HG02623 (cell line): ENCODE data around the gene NAA38.
A peak's percentile ranks its signal among the peaks of the same experiment; 100 is the strongest.
"Not testable (repeated sequence)": the region's sequence is repeated elsewhere in the genome, so short reads cannot be mapped to it uniquely, and the experiment has no call there.

ENCODE experiments used
- ATAC-seq: cut with Tn5 transposase; IDR thresholded peaks from one replicate; pipeline ENCODE4 v1.9.1; 2021; ENCODE audit warnings: moderate library complexity; ENCODE audit not compliant: unreplicated experiment

The NAA38 gene

GRCh38 chr17:7882068-7882467 lies 24.7 kb upstream of the NAA38 start:
- no peak for ATAC-seq

DNA sequence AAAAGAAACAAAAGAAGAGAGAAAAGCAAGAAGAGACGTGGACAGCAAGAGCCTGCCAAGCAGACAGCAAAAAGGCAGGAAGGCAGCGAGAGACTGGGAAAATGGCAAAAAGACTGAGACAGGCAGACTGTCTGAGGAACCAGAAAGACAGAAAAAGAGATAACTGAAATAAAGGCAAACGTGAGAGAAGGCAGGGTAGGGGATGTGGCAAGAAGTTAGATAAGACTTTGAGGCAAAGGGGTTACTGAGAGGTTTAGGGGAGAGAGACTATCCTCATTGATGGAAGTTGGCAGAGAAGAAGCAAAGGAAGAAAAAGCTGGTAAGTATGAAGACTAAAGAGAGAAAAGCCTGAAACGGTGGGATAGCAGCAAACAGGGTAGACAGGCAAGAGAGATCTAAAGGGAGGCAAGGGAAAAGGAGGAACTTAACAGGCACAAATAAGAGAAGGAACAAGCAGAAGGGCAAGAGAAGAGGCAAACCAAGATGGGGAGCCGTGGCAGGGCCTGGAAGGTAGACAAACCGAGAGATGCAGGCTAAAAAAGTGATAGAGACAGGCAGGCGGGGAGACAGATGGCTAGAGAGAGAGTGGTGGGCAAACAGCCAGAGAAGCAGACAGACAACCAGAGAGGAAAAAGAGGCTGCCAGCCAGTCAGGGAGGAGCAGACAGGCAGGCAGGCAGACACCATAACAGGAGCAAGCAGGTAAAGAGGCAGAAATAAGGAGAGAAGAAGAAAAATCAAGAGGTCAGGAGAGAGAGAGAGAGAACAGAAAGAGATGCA lies 24.1 kb upstream of the NAA38 start:
- ATAC-seq = no peak

DNA sequence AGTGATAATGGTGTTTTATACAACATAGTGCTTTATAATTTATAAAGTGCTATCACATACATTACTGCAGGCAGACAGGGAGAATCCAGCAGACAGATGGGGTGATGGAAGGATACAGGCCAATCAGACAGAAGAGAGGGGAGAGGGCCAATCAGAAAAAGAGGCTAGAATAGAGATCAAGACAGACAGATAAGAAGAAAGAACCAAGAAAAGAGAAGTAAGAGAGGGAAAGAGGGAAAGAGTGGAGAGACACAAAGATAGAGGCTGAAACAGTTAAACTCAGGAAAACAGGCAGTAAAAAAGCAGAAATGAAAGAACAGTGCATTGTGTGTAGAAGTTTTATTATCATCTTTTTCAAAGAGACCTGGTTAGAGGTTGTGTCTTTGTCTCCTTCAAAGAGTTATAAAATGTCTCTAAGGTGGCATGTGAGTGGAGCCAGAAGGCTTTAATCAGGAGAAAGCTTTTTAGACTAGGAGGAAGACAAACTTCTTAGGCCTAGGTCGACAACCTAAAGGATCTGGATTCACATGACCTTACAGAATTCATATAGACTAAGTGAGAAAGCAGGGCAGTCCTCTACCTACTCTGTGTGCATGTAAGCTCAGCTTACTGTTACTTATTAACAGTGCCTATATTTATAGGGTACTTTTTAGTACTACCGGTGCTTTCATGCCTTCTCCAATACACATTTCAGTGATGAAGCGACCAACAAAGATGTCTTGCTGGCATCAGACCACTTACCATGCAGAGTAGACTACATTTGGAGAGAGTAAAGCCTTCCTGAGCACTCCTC lies 22.9 kb upstream of the NAA38 start:
- ATAC-seq = no peak

GRCh38 chr17:7878234-7878633 lies 20.9 kb upstream of the NAA38 start:
- no peak for ATAC-seq

GRCh38 chr17:7875804-7876370 lies 18.5 kb upstream of the NAA38 start:
- ATAC-seq = no peak

DNA sequence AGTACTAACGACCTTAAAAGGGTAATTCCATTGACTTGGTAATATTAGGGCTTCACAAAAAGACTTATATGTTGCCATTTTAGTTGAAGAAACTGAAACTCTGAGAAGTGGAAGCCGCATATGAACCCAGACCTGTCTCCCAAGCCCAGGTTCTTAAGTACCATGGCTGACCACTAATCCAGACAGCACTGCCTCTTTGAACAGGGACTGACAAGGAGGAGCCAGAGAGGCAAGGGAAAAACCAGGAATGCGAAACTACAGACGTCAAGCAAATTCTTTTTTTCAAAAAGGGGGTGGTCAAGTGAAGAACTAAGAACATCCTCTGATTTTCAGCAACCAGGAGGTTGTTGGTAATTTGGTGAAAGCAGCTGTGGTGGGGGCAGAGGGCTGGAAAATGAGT lies 15.7 kb upstream of the NAA38 start:
- no peak for ATAC-seq

DNA sequence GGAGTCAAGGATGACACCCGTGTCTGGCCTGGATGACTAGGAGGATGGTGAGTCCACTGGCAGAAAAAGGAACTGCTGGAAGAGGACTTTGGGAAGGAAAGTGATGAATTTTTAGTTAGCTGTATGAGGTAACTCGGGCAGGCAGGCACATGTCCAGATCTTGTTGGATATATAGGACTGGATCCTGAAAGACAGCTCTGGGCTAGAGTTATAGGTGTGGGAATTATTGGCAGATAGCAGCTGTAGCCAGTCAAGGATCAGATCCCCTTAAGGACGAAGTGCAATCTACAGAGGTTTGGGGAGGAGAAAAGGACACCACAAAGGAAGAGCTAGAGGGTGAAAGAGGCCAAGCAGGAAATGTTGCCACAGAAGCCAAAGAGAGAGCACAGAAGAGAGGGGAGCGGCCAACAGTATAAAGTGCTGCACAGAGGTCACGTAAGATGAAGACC lies 10.5 kb upstream of the NAA38 start:
- ATAC-seq = no peak

DNA sequence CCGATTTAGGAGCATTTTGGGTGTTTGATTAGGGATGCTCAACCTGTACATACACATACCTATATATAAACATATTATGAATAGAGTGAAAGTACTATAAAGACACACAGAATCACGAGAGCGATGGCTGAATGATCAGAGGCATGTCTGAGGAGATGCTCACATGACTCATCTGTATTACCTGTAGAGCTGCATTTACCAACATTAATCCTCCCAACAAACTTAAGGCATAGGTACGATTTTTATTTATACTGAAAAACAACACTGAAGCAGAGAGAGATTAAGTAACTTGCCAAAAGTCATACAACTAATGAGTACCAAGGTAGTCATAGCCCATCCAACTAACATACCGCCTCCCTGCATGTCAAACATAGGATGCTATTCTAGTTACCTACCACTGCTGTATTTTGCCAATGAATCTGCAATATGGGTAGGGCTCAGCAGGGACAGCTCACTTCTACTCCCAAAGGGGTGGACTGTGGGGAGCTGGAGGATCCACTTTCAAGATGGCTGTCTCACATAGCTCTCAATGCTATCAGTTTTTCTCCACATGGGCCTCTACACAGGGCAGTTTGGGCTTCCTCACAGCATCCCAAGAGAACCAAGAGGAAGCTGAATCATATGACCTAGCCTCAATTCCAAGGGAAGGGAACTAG lies 7.8 kb upstream of the NAA38 start:
- ATAC-seq = no peak

DNA sequence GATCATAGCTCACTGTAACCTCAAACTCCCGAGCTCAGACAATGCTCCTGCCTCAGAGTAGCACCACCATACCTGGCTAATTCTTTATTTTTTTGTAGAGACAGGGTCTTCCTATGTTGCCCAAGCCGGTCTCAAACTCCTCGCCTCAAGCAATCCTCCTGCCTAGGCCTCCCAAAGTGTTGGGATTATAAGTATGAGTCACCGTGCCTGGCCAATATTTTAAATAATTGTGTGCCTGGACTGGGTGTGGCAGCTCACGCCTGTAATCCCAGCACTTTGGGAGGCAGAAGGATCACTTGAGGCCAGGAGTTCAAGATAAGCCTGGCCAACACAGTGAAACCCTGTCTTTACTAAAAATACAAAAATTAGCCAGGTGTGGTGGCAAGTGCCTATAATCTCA lies 7.0 kb upstream of the NAA38 start:
- ATAC-seq = not testable (repeated sequence)

GRCh38 chr17:7862692-7863437 lies 5.5 kb upstream of the NAA38 start:
- ATAC-seq = no peak

GRCh38 chr17:7859028-7859427 lies 1.7 kb upstream of the NAA38 start:
- ATAC-seq = no peak

DNA sequence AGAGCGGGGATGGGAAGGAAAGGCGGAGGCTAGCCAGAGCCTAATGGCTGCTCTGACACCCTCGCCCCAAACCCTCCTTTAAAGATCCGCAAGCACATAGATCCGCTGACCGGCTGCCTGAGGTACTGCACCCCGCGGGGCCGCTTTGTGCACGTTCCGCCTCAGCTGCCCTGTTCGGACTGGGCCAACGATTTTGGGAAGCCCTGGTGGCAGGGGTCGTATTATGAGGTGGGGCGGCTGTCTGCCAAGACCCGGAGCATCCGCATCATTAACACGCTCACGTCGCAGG lies 1.1 kb upstream of the NAA38 start:
- ATAC-seq = no peak

DNA sequence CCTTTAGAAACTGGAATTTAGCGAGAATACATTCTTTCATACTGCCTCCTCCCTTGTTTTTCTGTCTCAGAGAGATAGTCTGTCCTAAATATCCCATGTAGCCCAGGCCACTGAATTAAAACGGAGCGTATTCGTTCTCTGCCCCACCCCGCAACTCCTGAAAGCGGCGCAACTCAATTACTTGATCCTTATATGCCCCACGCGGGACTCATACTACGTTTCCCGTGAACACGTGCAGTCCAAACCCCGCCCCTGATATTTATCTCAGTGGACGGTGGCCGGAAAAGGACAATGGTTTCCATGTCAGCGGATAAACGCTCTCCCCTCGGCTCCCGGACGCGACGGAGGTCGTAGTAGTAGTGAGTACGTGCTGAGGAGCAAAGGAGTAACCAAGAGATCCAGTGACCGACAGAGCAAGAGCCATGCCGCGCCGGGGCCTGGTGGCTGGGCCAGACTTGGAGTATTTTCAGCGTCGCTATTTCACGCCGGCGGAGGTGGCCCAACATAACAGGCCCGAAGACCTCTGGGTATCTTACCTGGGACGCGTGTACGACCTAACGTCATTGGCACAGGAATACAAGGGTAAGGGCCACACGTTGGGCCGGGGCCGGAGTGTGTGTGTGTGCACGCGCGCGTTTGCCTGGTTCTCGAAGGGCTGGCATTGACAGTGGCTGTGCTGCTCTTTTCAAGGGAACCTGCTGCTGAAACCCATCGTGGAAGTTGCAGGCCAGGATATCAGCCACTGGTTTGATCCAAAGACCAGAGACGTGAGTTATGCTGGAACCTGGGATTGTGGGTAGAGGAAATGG lies 558 bp upstream of the NAA38 start, which contains the start of gene CYB5D1:
Gene CYB5D1, plus strand, starts transcription at position 291 of the 809 bp plus-strand sequence. Its CDS starts 132 bp downstream, at position 423.
- ATAC-seq = peak; percentile 30

DNA sequence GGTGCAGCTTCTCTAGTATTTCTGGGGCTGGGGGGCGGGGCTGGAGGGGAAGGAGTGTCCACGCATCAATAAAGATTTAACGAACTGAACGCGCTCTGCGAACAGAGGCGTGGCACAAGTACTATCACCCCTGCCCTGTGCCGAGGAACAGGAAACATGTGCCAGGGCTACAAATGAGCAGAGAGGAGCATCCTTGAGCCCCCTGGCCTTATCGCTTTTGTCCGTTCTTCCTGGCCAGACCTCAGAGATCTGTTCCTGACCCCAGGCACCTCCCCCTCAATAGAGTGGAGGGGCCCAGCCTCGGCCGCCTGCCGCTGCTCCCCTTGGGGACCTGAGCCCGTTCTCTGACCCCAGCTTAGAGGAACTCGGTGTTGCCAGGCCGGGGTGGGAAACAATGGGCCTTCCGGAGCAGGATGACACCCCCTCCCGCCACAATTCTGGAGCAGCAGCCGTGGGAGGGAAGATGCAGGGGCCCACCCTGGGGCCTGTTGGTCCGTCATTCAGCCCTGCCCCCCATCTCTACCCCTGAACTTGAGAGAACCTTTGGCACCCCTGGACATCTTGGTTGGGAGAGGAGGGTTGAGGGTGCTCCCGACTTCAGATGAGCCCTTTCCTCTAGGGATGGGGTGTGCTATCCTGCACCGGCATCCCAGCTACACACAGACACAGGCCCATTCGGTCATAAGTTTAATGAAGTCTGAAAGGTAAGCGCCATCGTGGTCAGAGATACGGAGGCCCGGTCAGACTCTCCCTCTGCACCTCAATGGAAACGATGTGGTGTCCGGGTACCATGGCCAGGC lies 1.1 kb downstream of the NAA38 start:
- no peak for ATAC-seq

DNA sequence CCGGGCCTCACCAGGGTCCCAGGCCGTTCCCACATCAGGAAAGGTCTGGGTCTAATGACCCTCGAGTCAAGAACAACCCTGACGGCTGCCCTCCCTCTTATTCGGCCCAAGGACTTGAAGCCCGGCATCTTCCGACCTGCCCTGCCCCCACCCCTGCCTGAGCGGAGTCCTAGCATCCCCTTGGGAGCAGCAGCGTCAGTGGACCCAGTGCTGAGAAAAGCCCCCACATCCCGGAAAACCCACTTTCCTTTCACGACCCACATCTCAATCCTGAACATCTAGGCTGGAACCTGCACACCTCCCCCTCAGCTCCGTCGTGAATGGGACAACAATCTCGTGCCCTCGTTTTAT lies 1.7 kb downstream of the NAA38 start:
- no peak for ATAC-seq

DNA sequence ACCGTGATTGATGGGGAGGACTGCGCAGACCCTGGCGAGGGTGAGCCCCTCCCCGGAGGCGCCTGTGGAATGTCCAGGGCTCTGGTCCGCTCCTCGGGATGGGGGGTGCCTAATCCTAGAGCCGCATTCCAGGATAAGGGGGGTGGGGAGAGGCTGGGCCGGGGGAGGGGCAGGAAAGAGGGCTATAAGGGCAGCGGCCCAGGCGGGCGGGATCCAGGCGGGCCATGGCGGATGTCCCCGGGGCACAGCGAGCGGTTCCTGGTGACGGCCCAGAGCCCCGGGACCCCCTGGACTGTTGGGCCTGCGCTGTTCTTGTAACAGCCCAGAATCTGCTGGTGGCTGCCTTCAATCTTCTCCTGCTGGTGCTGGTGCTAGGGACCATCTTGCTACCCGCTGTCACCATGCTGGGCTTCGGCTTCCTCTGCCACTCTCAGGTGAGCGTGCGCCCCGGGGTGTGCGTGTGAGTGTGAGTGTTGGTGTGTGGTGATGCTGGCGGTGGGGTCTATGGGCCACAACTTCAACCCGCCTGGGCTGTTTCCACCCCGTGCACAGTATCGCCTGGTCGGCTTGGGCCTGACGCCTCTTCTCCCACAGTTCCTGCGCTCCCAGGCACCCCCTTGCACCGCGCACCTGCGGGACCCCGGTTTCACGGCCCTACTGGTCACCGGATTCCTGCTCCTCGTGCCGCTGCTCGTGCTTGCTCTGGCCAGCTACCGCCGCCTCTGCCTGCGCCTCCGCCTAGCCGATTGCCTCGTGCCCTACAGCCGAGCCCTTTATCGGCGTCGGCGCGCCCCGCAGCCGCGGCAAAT lies 2.3 kb downstream of the NAA38 start, which contains the start of gene TMEM88:
Gene TMEM88, plus strand, starts transcription at position 216 of the 809 bp plus-strand sequence. Its CDS starts 9 bp downstream, at position 225.
- no peak for ATAC-seq

GRCh38 chr17:7854078-7854777 lies 3.1 kb downstream of the NAA38 start:
- no peak for ATAC-seq

DNA sequence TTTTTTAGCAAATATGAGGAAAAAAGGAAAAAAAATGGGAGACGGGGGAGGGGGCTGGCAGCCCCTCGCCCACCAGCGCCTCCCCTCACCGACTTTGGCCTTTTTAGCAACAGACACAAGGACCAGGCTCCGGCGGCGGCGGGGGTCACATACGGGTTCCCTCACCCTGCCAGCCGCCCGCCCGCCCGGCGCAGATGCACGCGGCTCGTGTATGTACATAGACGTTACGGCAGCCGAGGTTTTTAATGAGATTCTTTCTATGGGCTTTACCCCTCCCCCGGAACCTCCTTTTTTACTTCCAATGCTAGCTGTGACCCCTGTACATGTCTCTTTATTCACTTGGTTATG lies 3.7 kb downstream of the NAA38 start:
- ATAC-seq = no peak
